Panc1 (cell line): ENCODE data around the gene ZCCHC7.

ENCODE experiments used
- CTCF ChIP-seq: fragments of 450-650 bp; IDR thresholded peaks from 2 replicates; pipeline ENCODE4 v1.5.1; 2017; ENCODE audit warnings: mild to moderate bottlenecking
- POLR2AphosphoS5 ChIP-seq: IDR thresholded peaks from 2 replicates; pipeline ENCODE4 v1.6.1; 2012; ENCODE audit warnings: mild to moderate bottlenecking, low read depth, low read length, moderate library complexity
- SIN3A ChIP-seq: IDR thresholded peaks from 2 replicates; pipeline ENCODE4 v1.6.1; 2012; ENCODE audit warnings: low read depth, mild to moderate bottlenecking, low read length, moderate library complexity, borderline replicate concordance; ENCODE audit not compliant: insufficient read depth

- TF ChIP-seq CTCF (no peak), POLR2AphosphoS5 (no peak), SIN3A (no peak)
These were observed 173.5 kb downstream of the ZCCHC7 start for GRCh38 chr9:37293664-37294524.
